WTC11 (cell line): ENCODE measurements around the gene B3GALT4. TPM values are rescaled to one million over a fixed set of nuclear protein-coding genes. Genes with fewer than 3 reads are reported as not detected.
A peak's percentile ranks its signal among the peaks of the same experiment; 100 is the strongest.

ENCODE experiments used
- ARID4B ChIP-seq: sonication (generic); formaldehyde crosslinking; IDR thresholded peaks from 2 replicates; pipeline ENCODE4 v1.8.0; 2023; ENCODE audit warnings: missing genetic modification reagents, mild to moderate bottlenecking, borderline replicate concordance
- ELF4 ChIP-seq: sonication (generic); formaldehyde crosslinking; IDR thresholded peaks from 2 replicates; pipeline ENCODE4 v1.8.1; 2022; ENCODE audit warnings: low read depth, mild to moderate bottlenecking, moderate library complexity, missing genetic modification reagents
- ESRRA ChIP-seq: sonication (generic); formaldehyde crosslinking; IDR thresholded peaks from 2 replicates; pipeline ENCODE4 v1.8.1; 2022; ENCODE audit warnings: mild to moderate bottlenecking, missing genetic modification reagents, borderline replicate concordance
- ETV6 ChIP-seq: sonication (generic); formaldehyde crosslinking; IDR thresholded peaks from 2 replicates; pipeline ENCODE4 v1.8.1; 2022; ENCODE audit warnings: mild to moderate bottlenecking, missing genetic modification reagents
- FOXP1 ChIP-seq: sonication (generic); formaldehyde crosslinking; IDR thresholded peaks from 2 replicates; pipeline ENCODE4 v1.8.0; 2022; ENCODE audit warnings: missing genetic modification reagents, mild to moderate bottlenecking, moderate library complexity, borderline replicate concordance
- FOXP4 ChIP-seq: sonication (generic); formaldehyde crosslinking; IDR thresholded peaks from 2 replicates; pipeline ENCODE4 v1.8.0; 2022; ENCODE audit warnings: mild to moderate bottlenecking, missing genetic modification reagents
- HMGXB4 ChIP-seq: sonication (generic); formaldehyde crosslinking; IDR thresholded peaks from 2 replicates; pipeline ENCODE4 v1.8.1; 2023; ENCODE audit warnings: mild to moderate bottlenecking, moderate library complexity, missing genetic modification reagents
- IRF2 ChIP-seq: sonication (generic); formaldehyde crosslinking; IDR thresholded peaks from 2 replicates; pipeline ENCODE4 v1.8.0; 2022; ENCODE audit warnings: low read depth, missing genetic modification reagents, borderline replicate concordance
- KAT7 ChIP-seq: sonication (generic); formaldehyde crosslinking; IDR thresholded peaks from 2 replicates; pipeline ENCODE4 v1.8.1; 2023; ENCODE audit warnings: missing genetic modification reagents, mild to moderate bottlenecking, borderline replicate concordance
- MAX ChIP-seq: sonication (generic); formaldehyde crosslinking; IDR thresholded peaks from 2 replicates; pipeline ENCODE4 v1.8.0; 2022; ENCODE audit warnings: mild to moderate bottlenecking, missing genetic modification reagents
- MLX ChIP-seq: sonication (generic); formaldehyde crosslinking; IDR thresholded peaks from 2 replicates; pipeline ENCODE4 v1.8.1; 2023; ENCODE audit warnings: mild to moderate bottlenecking, missing genetic modification reagents, moderate library complexity
- NFATC4 ChIP-seq: fragments of 250-450 bp; sonication (Bioruptor Pico); IDR thresholded peaks from 2 replicates; pipeline ENCODE4 v1.9.0; 2021; ENCODE audit warnings: mild to moderate bottlenecking
- NFE2L1 ChIP-seq: sonication (generic); formaldehyde crosslinking; IDR thresholded peaks from 2 replicates; pipeline ENCODE4 v1.8.1; 2023; ENCODE audit warnings: missing genetic modification reagents
- NR2C2 ChIP-seq: sonication (generic); formaldehyde crosslinking; IDR thresholded peaks from 2 replicates; pipeline ENCODE4 v1.8.0; 2022; ENCODE audit warnings: mild to moderate bottlenecking, missing genetic modification reagents
- OVOL2 ChIP-seq: fragments of 250-450 bp; sonication (Bioruptor Pico); IDR thresholded peaks from 2 replicates; pipeline ENCODE4 v1.9.0; 2021; ENCODE audit warnings: mild to moderate bottlenecking, borderline replicate concordance
- SMAD3 ChIP-seq: sonication (generic); formaldehyde crosslinking; IDR thresholded peaks from 2 replicates; pipeline ENCODE4 v1.8.0; 2022; ENCODE audit warnings: missing genetic modification reagents, mild to moderate bottlenecking, borderline replicate concordance
- SP1 ChIP-seq: sonication (generic); formaldehyde crosslinking; conservative IDR thresholded peaks from 2 replicates; pipeline ENCODE4 v1.8.1; 2022; ENCODE audit warnings: missing genetic modification reagents
- USF1 ChIP-seq: sonication (generic); formaldehyde crosslinking; IDR thresholded peaks from 2 replicates; pipeline ENCODE4 v1.8.0; 2022; ENCODE audit warnings: mild to moderate bottlenecking, missing genetic modification reagents
- USF2 ChIP-seq: sonication (generic); formaldehyde crosslinking; IDR thresholded peaks from 2 replicates; pipeline ENCODE4 v1.8.1; 2023; ENCODE audit warnings: mild to moderate bottlenecking, missing genetic modification reagents, moderate library complexity
- ZMAT4 ChIP-seq: fragments of 250-450 bp; sonication (Bioruptor Pico); IDR thresholded peaks from 2 replicates; pipeline ENCODE4 v1.9.0; 2021; ENCODE audit warnings: mild to moderate bottlenecking
- ZNF232 ChIP-seq: sonication (generic); formaldehyde crosslinking; IDR thresholded peaks from 2 replicates; pipeline ENCODE4 v1.8.0; 2022; ENCODE audit warnings: mild to moderate bottlenecking, missing genetic modification reagents
- ZNF263 ChIP-seq: sonication (generic); formaldehyde crosslinking; IDR thresholded peaks from 2 replicates; pipeline ENCODE4 v1.8.1; 2022; ENCODE audit warnings: low read depth, mild to moderate bottlenecking, moderate library complexity, missing genetic modification reagents
- ZNF317 ChIP-seq: sonication (generic); formaldehyde crosslinking; IDR thresholded peaks from 2 replicates; pipeline ENCODE4 v1.8.1; 2023; ENCODE audit warnings: low read depth, mild to moderate bottlenecking, moderate library complexity, missing genetic modification reagents, borderline replicate concordance
- ZNF416 ChIP-seq: fragments of 250-450 bp; sonication (Bioruptor Pico); IDR thresholded peaks from 2 replicates; pipeline ENCODE4 v1.9.0; 2021; ENCODE audit warnings: mild to moderate bottlenecking, inconsistent platforms
- total RNA-seq: library from RNA; stranded (reverse); gene quantifications from 3 replicates; pipeline ENCODE4 v1.2.3, GENCODE V29; 2021

The B3GALT4 gene
- total RNA-seq, 1 experiment from 2014 or later: 4.1 TPM

- TF ChIP-seq HMGXB4 (CRISPR knock-in tag) (peak; percentile 93), NFE2L1 (CRISPR knock-in tag) (peak; percentile 70; the same call in 1 of the 2 replicates), NR2C2 (CRISPR knock-in tag) (no peak; the same call in 1 of the 2 replicates), FOXP1 (CRISPR knock-in tag) (peak; percentile 97), ARID4B (CRISPR knock-in tag) (0 out of 2 replicates have a peak, but pooled peaks have one; percentile 53), NFATC4 (CRISPR knock-in tag) (peak; percentile 98), IRF2 (CRISPR knock-in tag) (no peak), ZNF317 (CRISPR knock-in tag) (no peak), MLX (CRISPR knock-in tag) (peak; percentile 73; the same call in 1 of the 2 replicates), ZMAT4 (CRISPR knock-in tag) (peak; percentile 55; the same call in 1 of the 2 replicates), SP1 (CRISPR knock-in tag) (peak; percentile 83; the same call in 1 of the 2 replicates), USF1 (CRISPR knock-in tag) (0 out of 2 replicates have a peak, but pooled peaks have one; percentile 10), ZNF416 (CRISPR knock-in tag) (peak; percentile 99), ZNF232 (CRISPR knock-in tag) (peak; percentile 76; the same call in 1 of the 2 replicates), KAT7 (CRISPR knock-in tag) (peak; percentile 98), OVOL2 (CRISPR knock-in tag) (peak; percentile 68; the same call in 1 of the 2 replicates), ESRRA (CRISPR knock-in tag) (peak; percentile 95), ZNF263 (peak; percentile 62; the same call in 1 of the 2 replicates), FOXP4 (peak; percentile 61; the same call in 1 of the 2 replicates), ELF4 (peak; percentile 63; the same call in 1 of the 2 replicates), USF2 (CRISPR knock-in tag) (peak; percentile 5; the same call in 1 of the 2 replicates), ETV6 (CRISPR knock-in tag) (peak; percentile 86), MAX (CRISPR knock-in tag) (peak; percentile 72; the same call in 1 of the 2 replicates), SMAD3 (peak; percentile 88)
Observed at GRCh38 chr6:33276864-33277662, at the start of gene B3GALT4 (continued).
